Osteocyte (in vitro differentiated cells): ENCODE measurements around the gene KCNS3. TPM values are rescaled to one million over a fixed set of nuclear protein-coding genes. Genes with fewer than 3 reads are reported as not detected.

Experiments
- DNase-seq: peaks from one replicate; pipeline ENCODE4 v3.0.0; 2021; ENCODE audit warnings: mixed read lengths; ENCODE audit not compliant: unreplicated experiment; ENCODE audit errors: extremely low spot score
- H3K27ac Mint-ChIP-seq: one replicate; pipeline ENCODE4 v1.8.0; 2021; ENCODE audit warnings: mild to moderate bottlenecking, mixed read lengths; ENCODE audit not compliant: unreplicated experiment
- H3K27me3 Mint-ChIP-seq: one replicate; pipeline ENCODE4 v1.8.0; 2021; ENCODE audit warnings: mixed read lengths; ENCODE audit not compliant: unreplicated experiment
- H3K36me3 Mint-ChIP-seq: one replicate; pipeline ENCODE4 v1.8.0; 2021; ENCODE audit warnings: mixed read lengths; ENCODE audit not compliant: unreplicated experiment
- H3K4me1 Mint-ChIP-seq: one replicate; pipeline ENCODE4 v1.8.0; 2021; ENCODE audit warnings: mixed read lengths; ENCODE audit not compliant: unreplicated experiment
- H3K4me3 Mint-ChIP-seq: one replicate; pipeline ENCODE4 v1.8.0; 2021; ENCODE audit warnings: mild to moderate bottlenecking, moderate library complexity, mixed read lengths; ENCODE audit not compliant: unreplicated experiment
- H3K9me3 Mint-ChIP-seq: one replicate; pipeline ENCODE4 v1.8.0; 2021; ENCODE audit warnings: mixed read lengths; ENCODE audit not compliant: unreplicated experiment
- total RNA-seq: library from RNA; stranded (reverse); gene quantifications from 2 replicates; pipeline ENCODE4 v1.2.1, GENCODE V29; 2021
- TF ChIP-seq, protein P1 (sequence below): fragments of 200-600 bp; sonication (generic); IDR thresholded peaks from 2 replicates; pipeline ENCODE4 v1.5.0; 2021; ENCODE audit warnings: antibody characterized with exemption, mild to moderate bottlenecking, moderate library complexity

KCNS3 gene
- total RNA-seq, 1 donor from 2014 or later: not detected

DNA sequence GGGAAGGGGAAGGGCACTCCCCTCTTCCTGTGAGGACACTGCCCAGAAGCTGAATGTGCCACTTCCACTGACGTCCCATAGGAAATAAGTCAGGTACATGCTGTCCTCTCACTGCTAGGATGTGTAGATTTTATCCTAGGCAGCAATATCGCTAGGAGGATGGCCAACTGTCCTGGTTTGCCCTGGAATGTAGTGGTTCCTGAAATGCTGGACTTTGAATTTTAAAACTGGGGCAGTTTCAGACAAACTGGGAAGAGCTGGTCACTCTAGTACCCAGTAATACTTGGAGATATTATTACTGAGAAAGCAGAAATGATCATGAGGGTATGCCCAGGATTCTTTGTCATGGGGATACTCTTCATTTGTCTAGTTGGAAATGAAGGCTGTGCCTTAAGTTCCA lies 5.4 kb upstream of the KCNS3 start:
- DNase-seq: no peak
- TF ChIP-seq, protein P1, sequence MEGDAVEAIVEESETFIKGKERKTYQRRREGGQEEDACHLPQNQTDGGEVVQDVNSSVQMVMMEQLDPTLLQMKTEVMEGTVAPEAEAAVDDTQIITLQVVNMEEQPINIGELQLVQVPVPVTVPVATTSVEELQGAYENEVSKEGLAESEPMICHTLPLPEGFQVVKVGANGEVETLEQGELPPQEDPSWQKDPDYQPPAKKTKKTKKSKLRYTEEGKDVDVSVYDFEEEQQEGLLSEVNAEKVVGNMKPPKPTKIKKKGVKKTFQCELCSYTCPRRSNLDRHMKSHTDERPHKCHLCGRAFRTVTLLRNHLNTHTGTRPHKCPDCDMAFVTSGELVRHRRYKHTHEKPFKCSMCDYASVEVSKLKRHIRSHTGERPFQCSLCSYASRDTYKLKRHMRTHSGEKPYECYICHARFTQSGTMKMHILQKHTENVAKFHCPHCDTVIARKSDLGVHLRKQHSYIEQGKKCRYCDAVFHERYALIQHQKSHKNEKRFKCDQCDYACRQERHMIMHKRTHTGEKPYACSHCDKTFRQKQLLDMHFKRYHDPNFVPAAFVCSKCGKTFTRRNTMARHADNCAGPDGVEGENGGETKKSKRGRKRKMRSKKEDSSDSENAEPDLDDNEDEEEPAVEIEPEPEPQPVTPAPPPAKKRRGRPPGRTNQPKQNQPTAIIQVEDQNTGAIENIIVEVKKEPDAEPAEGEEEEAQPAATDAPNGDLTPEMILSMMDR: no peak
- H3K4me3 Mint-ChIP-seq: no peak overlapping the region
- H3K9me3 Mint-ChIP-seq: no peaks in the 10 kb centered on the region
- H3K36me3 Mint-ChIP-seq: no peaks in the 10 kb centered on the region
- peaks cover 4% of the 10 kb centered on the region for H3K4me1 Mint-ChIP-seq
- H3K27me3 Mint-ChIP-seq: peaks cover 29% of the 10 kb centered on the region
- no peak overlapping the region for H3K27ac Mint-ChIP-seq

DNA sequence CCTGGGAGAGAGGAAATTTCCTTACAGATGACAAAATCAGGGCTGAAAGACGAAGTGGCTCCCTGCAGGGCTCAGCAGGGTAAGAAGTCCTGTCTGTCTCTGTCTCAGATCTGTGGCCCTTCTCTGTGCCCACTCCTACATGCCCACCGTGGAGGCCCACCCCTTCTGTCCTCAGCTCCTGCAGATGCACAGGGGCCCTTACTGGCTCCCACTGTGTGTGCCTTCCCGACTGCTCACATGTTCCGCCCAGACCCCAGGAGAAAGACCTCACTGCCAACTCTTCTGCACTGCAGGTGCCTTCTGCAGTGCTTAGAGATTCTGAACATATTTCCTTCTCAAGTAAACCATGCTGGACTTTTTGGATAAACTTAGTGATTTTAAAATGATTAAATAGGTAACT lies 1.9 kb upstream of the KCNS3 start:
- Mint-ChIP-seq H3K27me3 (peaks cover 58% of the 10 kb centered on the region), H3K4me1 (peaks cover 12% of the 10 kb centered on the region), H3K36me3 (no peaks in the 10 kb centered on the region), H3K4me3 (no peak overlapping the region), H3K27ac (no peak overlapping the region), H3K9me3 (no peaks in the 10 kb centered on the region)
- TF ChIP-seq, protein P1: no peak
- no peak for DNase-seq

DNA sequence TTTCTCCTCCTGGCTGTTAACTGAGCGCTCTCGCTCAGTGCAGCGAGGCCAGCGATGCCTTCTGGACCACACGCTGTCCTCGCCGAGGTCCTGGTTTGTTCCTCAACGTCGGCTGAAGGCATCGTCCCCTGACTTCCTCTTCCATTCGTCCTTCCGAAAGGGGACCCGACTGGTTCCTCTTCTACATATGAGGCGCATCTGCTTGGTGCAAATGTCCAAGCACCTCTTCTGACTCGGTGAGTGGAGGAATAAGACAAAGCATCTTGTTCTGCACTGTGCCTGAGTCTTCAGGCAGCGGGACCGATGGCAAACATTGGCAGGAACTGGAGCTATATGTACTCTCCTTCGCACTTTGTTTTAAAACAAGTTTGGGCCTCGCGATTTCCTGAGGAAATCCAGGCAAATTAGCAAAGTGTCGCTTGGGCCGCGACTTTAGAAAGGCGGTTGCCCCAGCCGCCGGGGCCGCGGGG lies 621 bp upstream of the KCNS3 start:
- Mint-ChIP-seq H3K36me3 (no peaks in the 10 kb centered on the region), H3K9me3 (no peaks in the 10 kb centered on the region), H3K4me3 (peak overlapping the region; percentile 69), H3K27me3 (peaks cover 69% of the 10 kb centered on the region), H3K4me1 (peaks cover 12% of the 10 kb centered on the region), H3K27ac (no peak overlapping the region)
- TF ChIP-seq, protein P1: no peak
- no peak for DNase-seq

DNA sequence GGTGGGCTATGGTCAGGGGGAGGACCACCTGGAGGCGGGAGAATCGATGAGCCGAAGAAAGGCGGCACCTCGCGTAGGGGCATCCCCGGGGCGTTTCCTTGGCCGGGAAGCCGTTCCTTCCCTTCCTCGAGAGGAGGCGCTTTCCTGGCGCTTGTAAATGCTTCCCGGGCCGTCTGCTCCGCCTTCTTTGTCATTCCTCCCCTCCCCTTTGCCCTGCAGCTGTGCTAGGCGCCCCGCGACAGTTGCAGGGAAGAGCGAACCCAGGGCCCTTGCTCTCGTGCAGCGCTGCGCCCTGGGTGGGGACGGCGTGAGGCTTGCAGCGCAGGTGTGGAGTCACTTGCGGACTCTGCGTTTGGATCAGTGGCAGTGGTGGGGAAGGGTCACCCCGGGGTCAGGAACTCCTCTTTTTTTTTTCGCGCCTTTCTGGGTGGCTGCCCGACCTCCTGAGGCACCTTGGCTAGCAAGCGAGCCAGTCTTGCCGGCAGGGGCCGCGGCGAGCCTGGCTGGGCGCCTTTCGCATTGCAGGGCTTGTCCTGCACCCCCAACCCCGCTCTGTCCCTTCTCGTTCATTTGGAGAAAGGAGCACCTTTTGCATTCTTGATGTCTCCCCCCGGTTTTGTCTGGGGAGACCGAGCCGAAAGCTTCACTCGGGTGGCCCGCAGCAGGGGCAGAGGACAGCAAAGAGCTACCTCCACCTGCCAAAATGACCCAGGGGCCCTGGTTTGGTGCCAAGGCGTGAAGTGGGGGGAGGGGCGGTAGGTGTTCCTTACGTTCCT lies 858 bp downstream of the KCNS3 start:
- DNase-seq: no peak
- peaks cover 69% of the 10 kb centered on the region for H3K27me3 Mint-ChIP-seq
- H3K9me3 Mint-ChIP-seq: no peaks in the 10 kb centered on the region
- no peaks in the 10 kb centered on the region for H3K36me3 Mint-ChIP-seq
- TF ChIP-seq, protein P1: no peak
- no peak overlapping the region for H3K27ac Mint-ChIP-seq
- H3K4me1 Mint-ChIP-seq: peaks cover 12% of the 10 kb centered on the region
- H3K4me3 Mint-ChIP-seq: peak overlapping the region; percentile 65

DNA sequence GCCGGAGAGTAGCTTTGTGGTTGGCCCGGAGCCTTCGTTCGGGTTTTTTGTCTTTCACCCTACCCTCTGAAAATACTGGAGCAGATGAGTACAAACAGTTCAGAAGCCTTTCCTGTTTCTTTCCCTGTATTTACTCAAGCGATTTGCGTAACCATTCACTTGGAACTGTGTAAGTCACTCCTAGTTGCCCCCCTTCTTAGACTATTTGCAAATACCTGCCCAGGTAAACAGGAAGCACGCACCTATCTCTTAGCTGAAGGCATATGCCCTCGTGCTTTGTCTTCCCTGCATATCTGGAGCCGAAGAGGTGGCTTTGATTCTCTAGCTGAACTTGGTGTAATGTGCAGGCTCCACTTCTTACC lies 1.4 kb downstream of the KCNS3 start:
- Mint-ChIP-seq H3K27ac (no peak overlapping the region), H3K4me1 (peaks cover 12% of the 10 kb centered on the region), H3K36me3 (no peaks in the 10 kb centered on the region), H3K27me3 (peaks cover 69% of the 10 kb centered on the region), H3K9me3 (no peaks in the 10 kb centered on the region), H3K4me3 (no peak overlapping the region)
- TF ChIP-seq, protein P1: no peak
- no peak for DNase-seq
